ENCODE measurements around the gene TWSG1. TPM values are rescaled to one million over a fixed set of nuclear protein-coding genes. Genes with fewer than 3 reads are reported as not detected.
"Not testable (repeated sequence)": the region's sequence is repeated elsewhere in the genome, so short reads cannot be mapped to it uniquely, and the experiment has no call there.

TWSG1 gene
- total and polyA plus RNA-seq, 9 donors: 36.5 to 66.1 (median 47.9) TPM

DNA sequence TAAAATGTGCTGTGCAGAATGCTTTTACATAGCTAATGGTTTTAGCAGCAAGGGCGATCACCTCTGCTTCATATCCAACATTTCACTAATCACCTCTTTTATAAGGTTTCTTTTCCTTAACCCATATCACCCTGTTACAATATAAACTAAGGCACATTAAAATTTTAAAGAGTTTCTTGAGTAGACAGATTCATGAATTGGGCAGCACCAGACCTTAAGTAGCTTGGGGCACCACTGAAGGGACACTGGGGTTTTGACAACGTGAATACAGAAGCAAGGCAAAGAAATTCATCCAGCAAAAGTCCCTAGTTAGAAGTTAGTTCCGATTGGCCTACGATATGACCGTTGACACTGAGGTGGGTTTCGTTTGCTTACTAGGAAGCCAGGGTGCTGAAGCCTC lies 96.7 kb downstream of the TWSG1 start:
- intact Hi-C loops (cut with DNase I): loop anchor here in 1 of 4 donors (10.0 kb wide), 1 partner anchor 1286 kb away; no protein-coding TSS in a partner anchor
- TF ChIP-seq POLR2A (IDR thresholded peaks at IDR 0.05): no peak
- no peak for TF ChIP-seq EP300 (IDR thresholded peaks at IDR 0.05)
- TF ChIP-seq, protein P1, sequence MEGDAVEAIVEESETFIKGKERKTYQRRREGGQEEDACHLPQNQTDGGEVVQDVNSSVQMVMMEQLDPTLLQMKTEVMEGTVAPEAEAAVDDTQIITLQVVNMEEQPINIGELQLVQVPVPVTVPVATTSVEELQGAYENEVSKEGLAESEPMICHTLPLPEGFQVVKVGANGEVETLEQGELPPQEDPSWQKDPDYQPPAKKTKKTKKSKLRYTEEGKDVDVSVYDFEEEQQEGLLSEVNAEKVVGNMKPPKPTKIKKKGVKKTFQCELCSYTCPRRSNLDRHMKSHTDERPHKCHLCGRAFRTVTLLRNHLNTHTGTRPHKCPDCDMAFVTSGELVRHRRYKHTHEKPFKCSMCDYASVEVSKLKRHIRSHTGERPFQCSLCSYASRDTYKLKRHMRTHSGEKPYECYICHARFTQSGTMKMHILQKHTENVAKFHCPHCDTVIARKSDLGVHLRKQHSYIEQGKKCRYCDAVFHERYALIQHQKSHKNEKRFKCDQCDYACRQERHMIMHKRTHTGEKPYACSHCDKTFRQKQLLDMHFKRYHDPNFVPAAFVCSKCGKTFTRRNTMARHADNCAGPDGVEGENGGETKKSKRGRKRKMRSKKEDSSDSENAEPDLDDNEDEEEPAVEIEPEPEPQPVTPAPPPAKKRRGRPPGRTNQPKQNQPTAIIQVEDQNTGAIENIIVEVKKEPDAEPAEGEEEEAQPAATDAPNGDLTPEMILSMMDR (IDR thresholded peaks at IDR 0.05): no peak
- no peak for DNase-seq
- Histone ChIP-seq H3K36me3 (no peaks in the 10 kb centered on the region), H3K4me3 (no peak overlapping the region), H3K27ac (no peak overlapping the region), H3K27me3 (no peaks in the 10 kb centered on the region), H3K9me3 (no peaks in the 10 kb centered on the region), H3K4me1 (ENCODE audit: insufficient read depth) (peaks cover 3% of the 10 kb centered on the region)
- WGBS, 3 donors: 96 to 98% (median 97%) methylated on average over 6 of the region's 6 CpGs

- H3K4me1 ChIP-seq (ENCODE audit: insufficient read depth); H3K4me3 ChIP-seq; H3K36me3 ChIP-seq; H3K9me3 ChIP-seq; H3K27me3 ChIP-seq; H3K27ac ChIP-seq; DNase-seq: not testable (repeated sequence)
- WGBS, 3 donors: 91 to 92% (median 91%) methylated on average over 10 of the region's 10 CpGs
- intact Hi-C loops (cut with DNase I): loop anchor here in 1 of 4 donors (10.0 kb wide), 1 partner anchor 1288 kb away; no protein-coding TSS in a partner anchor
These were observed 98.5 kb downstream of the TWSG1 start for GRCh38 chr18:9433122-9433521.

- H3K27me3 ChIP-seq: no peaks in the 10 kb centered on the region
- no peaks in the 10 kb centered on the region for H3K36me3 ChIP-seq
- TF ChIP-seq, protein P1 (IDR thresholded peaks at IDR 0.05): no peak
- TF ChIP-seq POLR2A (IDR thresholded peaks at IDR 0.05) (no peak), EP300 (IDR thresholded peaks at IDR 0.05) (no peak)
- H3K27ac ChIP-seq: no peak overlapping the region
- H3K4me3 ChIP-seq: no peak overlapping the region
- 6 to 10% (median 8%) methylated on average over 10 of the region's 10 CpGs for WGBS, 3 donors
- peaks cover 6% of the 10 kb centered on the region for H3K4me1 ChIP-seq (ENCODE audit: insufficient read depth)
- DNase-seq: no peak
- intact Hi-C loops (cut with DNase I): loop anchor here in 1 of 4 donors (10.0 kb wide), 1 partner anchor 1289 kb away; no protein-coding TSS in a partner anchor
- H3K9me3 ChIP-seq: no peaks in the 10 kb centered on the region
These were observed 99.1 kb downstream of the TWSG1 start for GRCh38 chr18:9433671-9434121.

DNA sequence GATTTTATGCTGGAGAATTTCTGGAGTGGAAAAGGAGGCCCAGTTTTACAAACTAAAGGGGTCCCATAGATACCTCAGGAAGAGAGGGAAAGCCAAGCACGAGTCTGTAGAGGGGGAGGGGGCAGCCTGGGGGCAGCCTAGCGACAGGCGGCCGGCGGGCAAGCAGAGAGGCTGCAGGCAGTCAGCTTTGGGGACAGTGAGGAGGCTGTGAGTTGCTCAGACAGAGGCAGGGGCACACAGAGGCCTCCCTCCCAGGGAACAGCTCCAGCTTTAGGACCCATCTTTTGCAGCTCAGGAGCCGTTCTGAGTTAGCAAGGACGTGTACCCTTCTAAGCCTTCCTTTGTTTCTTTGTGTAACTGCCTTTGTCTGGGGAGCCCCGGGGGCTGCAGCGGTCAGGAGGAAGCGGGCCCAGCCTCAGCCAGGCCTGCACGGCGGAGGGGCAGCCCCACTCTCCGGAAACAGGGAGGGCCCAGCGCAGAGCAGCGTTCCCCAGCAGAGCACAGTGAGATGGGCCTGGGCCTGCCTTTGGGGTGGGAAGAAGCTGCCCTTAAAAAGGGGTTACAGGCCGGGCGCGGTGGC lies 99.6 kb downstream of the TWSG1 start:
- no peak overlapping the region for H3K27ac ChIP-seq
- WGBS, 3 donors: 61 to 70% (median 66%) methylated on average over 18 of the region's 18 CpGs
- H3K4me1 ChIP-seq (ENCODE audit: insufficient read depth): peaks cover 6% of the 10 kb centered on the region
- H3K36me3 ChIP-seq: no peaks in the 10 kb centered on the region
- intact Hi-C loops (cut with DNase I): loop anchor here in 1 of 4 donors (10.0 kb wide), 1 partner anchor 1289 kb away; no protein-coding TSS in a partner anchor
- H3K27me3 ChIP-seq: no peaks in the 10 kb centered on the region
- TF ChIP-seq EP300 (IDR thresholded peaks at IDR 0.05): no peak
- TF ChIP-seq, protein P1 (IDR thresholded peaks at IDR 0.05): no peak
- no peak for TF ChIP-seq POLR2A (IDR thresholded peaks at IDR 0.05)
- no peak overlapping the region for H3K4me3 ChIP-seq
- no peak for DNase-seq
- H3K9me3 ChIP-seq: no peaks in the 10 kb centered on the region

DNA sequence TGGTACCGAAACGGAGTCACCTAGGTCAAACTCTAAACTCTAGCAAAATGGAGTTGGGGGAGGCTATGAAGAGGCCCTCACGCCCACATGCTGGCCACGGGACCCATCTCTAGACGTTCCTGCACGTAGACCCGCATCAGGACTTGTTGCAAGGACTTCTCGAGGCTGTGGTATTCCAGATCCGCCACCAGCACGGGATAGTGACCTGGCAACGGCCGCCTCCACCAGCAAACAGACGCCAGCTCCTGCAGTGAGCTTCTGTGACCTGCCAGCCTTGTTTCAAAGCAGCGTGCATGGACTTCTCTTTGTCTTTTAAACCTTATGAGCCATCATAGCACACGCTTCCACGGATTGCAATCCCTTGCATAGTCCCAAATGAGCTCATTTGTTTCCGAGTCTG lies 100.5 kb downstream of the TWSG1 start:
- DNase-seq: no peak
- Histone ChIP-seq H3K36me3 (no peaks in the 10 kb centered on the region), H3K4me3 (no peak overlapping the region), H3K4me1 (ENCODE audit: insufficient read depth) (peaks cover 6% of the 10 kb centered on the region), H3K9me3 (no peaks in the 10 kb centered on the region), H3K27me3 (no peaks in the 10 kb centered on the region), H3K27ac (no peak overlapping the region)
- intact Hi-C loops (cut with DNase I): loop anchor here in 1 of 4 donors (10.0 kb wide), 1 partner anchor 1290 kb away; no protein-coding TSS in a partner anchor
- WGBS, 3 donors: 97% methylated on average over 17 of the region's 17 CpGs
- TF ChIP-seq POLR2A (IDR thresholded peaks at IDR 0.05) (no peak), EP300 (IDR thresholded peaks at IDR 0.05) (no peak)
- TF ChIP-seq, protein P1 (IDR thresholded peaks at IDR 0.05): no peak
